SU-DHL-6 (cell line): ENCODE data around the gene MAST1.

ENCODE experiments used
- EZH2phosphoT487 ChIP-seq: fragments of 200-600 bp; sonication (generic), shearing (Covaris generic); conservative IDR thresholded peaks from 2 replicates; pipeline ENCODE4 v1.6.1; 2018; ENCODE audit warnings: mild to moderate bottlenecking, antibody characterized with exemption, low read length, moderate library complexity, mixed read lengths
- TF ChIP-seq, protein P1 (sequence below): fragments of 200-600 bp; sonication (generic); IDR thresholded peaks from one replicate; pipeline ENCODE4 v1.5.1; 2017; ENCODE audit warnings: antibody characterized with exemption, mild to moderate bottlenecking, low read length, moderate library complexity; ENCODE audit not compliant: insufficient read depth, poor library complexity, severe bottlenecking

DNA sequence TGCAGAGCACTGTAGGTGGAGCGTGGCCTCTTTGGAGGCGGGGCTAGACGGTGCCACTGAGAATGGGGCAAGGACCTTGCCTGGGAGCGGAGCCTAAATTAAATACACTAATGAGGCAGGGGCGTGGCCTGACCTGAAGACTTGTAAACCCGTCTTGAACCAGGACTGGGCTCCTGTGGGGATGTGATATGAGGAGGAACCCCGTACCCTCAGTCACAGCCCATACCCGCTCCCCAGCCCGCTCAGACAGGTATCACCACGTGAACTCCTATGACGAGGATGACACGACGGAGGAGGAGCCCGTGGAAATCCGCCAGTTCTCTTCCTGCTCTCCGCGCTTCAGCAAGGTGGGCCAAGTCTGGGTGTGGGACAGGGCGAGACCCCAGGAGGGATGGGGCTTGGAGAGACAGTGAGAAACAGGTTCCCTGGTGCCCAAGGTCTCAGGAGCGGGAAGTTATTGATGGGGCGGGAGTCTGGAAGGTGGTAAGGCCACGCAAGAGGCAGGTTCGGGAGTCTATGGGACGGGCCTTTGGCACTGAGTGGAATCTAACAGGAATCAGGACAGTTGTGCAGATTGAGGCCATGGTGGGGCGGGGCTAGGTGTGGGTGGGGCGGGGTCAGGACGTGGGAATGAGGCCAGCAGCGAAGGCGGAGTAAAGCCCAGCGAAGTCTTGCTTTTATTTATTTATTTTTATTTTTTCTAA, 28.3 kb downstream of the MAST1 start:
- no peak for TF ChIP-seq EZH2phosphoT487
- TF ChIP-seq, protein P1, sequence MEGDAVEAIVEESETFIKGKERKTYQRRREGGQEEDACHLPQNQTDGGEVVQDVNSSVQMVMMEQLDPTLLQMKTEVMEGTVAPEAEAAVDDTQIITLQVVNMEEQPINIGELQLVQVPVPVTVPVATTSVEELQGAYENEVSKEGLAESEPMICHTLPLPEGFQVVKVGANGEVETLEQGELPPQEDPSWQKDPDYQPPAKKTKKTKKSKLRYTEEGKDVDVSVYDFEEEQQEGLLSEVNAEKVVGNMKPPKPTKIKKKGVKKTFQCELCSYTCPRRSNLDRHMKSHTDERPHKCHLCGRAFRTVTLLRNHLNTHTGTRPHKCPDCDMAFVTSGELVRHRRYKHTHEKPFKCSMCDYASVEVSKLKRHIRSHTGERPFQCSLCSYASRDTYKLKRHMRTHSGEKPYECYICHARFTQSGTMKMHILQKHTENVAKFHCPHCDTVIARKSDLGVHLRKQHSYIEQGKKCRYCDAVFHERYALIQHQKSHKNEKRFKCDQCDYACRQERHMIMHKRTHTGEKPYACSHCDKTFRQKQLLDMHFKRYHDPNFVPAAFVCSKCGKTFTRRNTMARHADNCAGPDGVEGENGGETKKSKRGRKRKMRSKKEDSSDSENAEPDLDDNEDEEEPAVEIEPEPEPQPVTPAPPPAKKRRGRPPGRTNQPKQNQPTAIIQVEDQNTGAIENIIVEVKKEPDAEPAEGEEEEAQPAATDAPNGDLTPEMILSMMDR: no peak
